Activated CD8-positive, alpha-beta memory T cell treated with anti-CD3 and anti-CD28 coated beads for 1 hour (primary cell): ENCODE data around the gene SNX18.
"Not testable (repeated sequence)": the region's sequence is repeated elsewhere in the genome, so short reads cannot be mapped to it uniquely, and the experiment has no call there.

Experiments used
- DNase-seq, 2 donors: peaks; one replicate each; pipeline ENCODE4 v3.0.0-alpha.2; 2020; ENCODE audit warnings: low read depth in 1 of 2; ENCODE audit errors: extremely low read depth in 1 of 2

SNX18 gene

GRCh38 chr5:54517512-54518145, at the start of gene SNX18:
SNX18 (plus strand) TSS chr5:54517759; CDS start chr5:54517953, 194 bp downstream.
- peak; percentile 79 to 88 for DNase-seq

- no peak for DNase-seq
These were observed 47.9 kb upstream of the SNX18 start for GRCh38 chr5:54469622-54470021.

- no peak for DNase-seq
These were observed 47.4 kb upstream of the SNX18 start for GRCh38 chr5:54470128-54470527.

GRCh38 chr5:54470677-54471076, 46.9 kb upstream of the SNX18 start:
- DNase-seq = no peak

DNA sequence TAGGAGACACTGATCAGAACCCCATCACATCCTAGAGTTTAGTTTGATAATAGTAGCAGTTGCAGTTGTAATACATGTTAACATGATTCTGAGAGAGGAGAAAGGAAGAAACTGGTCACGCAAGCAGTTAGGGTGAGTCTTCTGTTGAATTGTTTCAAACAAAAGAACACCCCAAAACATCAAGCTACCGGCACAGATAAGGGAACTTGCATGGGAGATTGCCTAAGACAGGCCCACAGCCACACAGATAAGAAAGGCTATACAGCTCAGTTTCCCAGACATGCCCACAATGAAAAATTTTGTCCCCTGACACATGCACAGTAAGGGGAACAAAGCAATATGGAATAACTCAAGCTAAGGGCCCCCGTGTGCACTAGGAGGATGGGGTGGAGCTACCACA, 46.2 kb upstream of the SNX18 start:
- DNase-seq = no peak

DNA sequence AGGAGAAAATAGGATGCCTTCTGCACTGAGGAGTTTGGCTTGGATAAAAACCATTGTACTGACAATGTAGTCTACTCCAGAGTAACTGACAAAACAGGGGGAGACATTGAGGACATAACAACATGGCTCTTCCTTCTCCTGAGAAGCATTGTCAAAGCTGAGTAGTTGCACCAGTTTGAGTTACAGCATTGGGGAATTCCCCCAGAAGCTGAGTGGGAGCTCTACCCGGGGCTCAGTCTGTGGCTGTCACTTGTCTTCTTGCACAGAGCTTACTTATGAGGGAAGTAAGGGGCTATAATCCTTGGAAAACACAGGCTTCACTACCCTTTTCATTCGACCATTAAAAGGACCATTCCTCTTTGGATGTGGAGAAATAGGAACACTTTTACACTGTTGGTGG, 40.9 kb upstream of the SNX18 start:
- DNase-seq = no peak

- no peak for DNase-seq
These were observed 39.5 kb upstream of the SNX18 start for GRCh38 chr5:54477941-54478478.

DNA sequence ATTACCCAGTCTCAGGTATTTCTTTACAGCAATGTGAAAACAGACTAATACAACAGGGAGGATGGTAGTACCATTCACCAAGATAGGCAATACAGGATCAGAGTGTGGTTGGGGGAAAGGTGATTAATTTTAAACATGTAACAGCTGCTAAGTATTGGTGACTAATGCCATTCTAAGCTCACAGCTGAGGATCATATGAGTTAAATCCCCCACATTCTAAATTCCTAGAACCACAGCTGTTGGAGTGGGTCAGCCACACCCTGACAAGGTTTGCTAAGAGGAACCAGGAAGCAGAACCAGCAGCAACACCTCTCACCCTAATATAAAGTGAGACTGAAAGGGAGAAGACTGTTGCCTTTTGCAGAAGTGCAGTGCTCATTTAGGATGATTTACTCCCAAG, 37.3 kb upstream of the SNX18 start:
- DNase-seq = no peak

DNA sequence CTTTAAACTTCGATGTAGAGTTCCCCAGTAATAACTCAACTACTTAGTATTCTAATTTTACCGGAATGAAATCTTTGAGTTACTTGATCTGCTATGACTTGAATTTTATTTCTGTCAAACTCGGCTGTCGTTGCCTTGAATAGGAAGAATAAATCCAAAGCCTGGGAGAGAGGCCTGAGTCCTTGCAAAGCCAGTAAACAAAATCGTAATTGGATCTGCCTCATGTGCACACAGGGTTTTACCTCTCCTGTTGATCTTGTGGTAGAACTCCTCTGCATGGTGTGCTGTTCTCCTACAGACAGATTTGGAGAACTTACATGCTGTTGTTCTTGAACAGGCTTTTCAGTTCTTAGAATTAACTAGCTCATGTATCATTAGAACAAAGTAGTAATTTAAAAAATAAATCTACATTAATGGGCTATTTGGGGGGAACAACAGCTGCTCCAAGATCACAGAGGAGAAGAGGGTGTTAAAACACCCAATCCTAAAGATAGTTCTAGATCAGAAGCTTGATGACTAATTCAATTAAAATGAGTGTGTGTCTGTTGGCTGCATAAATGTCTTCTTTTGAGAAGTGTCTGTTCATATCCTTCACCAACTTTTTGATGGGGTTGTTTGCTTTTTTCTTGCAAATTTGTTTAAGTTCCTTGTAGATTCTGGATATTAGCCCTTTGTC, 33.2 kb upstream of the SNX18 start:
- DNase-seq = no peak

GRCh38 chr5:54485659-54486058, 31.9 kb upstream of the SNX18 start:
- not testable (repeated sequence) for DNase-seq

- not testable (repeated sequence) for DNase-seq
These were observed 27.9 kb upstream of the SNX18 start for GRCh38 chr5:54489648-54489979.

GRCh38 chr5:54491326-54491725, 26.2 kb upstream of the SNX18 start:
- DNase-seq = no peak

DNA sequence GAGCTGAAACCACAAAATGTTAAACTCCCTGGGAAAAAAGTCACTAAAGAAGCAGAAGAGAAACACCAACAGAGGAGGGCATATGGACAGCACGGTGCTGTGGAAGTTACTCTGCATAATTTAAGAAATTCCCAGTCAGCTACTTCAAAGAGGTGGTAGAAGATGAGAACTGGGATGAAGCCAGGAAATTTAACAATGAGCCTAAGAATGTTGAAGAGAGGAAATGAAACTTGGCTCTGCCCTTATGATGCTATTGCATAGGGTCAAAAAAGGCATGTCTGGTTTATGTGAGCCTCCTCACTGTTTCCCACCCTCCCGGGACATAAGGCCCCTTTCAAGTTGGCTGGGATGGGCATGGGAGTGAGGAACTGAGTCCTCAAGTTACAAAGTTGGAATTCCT, 25.4 kb upstream of the SNX18 start:
- no peak for DNase-seq

DNA sequence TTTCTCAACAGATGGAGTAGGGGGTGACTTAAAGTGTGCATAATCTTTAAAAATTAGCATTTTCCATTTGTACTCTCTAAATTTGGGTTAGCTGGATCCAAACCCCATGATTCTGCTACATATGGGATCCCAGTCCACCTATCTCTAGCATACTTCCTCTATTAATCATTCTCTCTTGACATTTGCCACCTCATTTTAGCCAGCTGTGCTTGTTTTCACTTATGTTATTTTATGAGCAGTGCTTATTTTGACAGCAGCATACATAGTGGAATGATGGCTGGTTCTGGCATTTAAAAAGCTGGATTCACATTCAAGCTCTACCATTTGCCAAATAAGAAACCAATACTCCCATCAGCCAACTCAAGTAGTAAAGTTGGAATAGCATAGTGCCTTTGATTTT, 22.5 kb upstream of the SNX18 start:
- no peak for DNase-seq

DNA sequence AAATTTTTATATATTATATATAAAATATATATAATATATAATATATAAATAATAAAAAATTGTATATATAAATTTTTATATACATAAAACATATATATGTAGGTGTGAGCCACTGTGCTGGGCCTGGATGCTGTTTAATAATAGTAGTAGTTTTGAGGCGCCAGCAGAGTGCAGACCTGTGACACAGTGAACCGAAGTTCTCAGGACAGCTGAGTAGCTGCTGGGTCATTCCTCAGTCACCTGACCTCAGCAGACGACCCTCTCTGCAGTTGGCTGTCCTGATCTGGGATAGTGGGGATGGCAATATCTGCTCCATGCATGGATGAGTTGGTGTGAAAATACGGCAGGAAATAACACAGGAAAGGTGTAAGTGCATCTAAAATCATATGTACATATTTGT, 3.3 kb upstream of the SNX18 start:
- no peak for DNase-seq

GRCh38 chr5:54514841-54515432, 2.6 kb upstream of the SNX18 start:
- no peak for DNase-seq

DNA sequence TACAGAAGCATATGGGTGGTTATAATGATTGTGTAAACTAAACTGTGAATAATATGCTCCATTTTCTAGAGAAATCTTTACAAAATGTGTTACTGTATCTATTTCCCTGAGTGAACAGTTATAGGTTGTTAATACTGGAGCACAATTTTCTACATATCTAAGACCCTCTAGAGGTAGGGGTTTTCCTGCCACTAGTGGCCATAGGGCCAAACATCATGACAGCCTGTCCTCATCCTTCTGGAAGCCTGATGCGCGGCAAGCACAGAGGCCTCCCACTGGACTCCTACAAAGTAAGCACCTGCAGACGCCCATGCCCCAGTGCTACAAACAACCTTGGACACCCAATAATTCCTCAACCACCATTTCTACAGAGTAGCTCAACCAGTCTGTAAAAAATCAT, 1.9 kb upstream of the SNX18 start:
- no peak for DNase-seq

DNA sequence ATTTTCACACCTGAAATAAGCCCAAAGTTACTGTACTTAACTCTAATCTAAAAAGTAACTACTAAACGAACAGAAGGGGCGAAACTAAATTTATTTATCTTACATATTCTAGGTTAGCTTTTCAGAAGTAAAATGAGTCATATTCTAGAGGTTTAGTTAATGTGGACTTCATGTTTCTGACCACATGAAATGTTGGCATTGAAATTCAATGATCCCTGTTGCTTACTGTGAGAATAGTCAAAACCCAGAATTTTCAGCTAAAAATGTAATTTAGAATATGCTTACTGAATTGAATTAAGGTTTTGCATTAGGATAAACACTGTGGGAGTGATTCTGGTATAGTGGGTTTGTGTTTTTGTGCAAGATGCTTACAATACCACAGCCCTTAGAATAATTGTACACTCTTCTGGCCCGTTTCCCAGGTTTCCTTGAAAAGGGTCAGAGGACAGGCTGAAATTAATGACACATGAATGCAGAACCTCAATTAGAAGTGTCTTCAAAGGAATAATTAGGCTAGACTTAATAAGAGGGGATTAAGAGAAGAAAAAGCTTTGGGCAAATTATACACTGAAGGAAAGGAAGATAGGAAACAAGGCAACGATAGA, 1.4 kb upstream of the SNX18 start:
- no peak for DNase-seq

DNA sequence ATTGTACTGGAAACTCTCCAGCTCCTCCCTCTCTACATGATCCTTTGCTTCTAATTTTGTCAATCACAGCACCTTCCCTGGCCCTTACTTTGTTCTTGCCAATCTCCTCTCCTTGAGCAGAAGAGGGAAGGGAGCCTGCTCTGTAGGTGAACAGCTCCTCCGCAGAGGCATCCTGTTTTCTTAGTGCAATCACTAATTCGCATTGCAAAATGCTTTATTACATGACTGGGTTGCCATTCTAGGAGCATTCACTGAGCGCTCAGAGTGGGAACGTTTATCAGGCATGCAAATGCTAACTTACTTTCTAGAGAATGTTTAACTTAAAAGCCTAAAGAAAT, 416 bp upstream of the SNX18 start:
- DNase-seq = no peak

GRCh38 chr5:54518146-54518817, 723 bp downstream of the SNX18 start:
- DNase-seq = peak in 1 of 2 donors; percentile 40

GRCh38 chr5:54518818-54519508, 1.4 kb downstream of the SNX18 start:
- no peak for DNase-seq
